Ovary (tissue), 9 donors: Measurements from ENCODE around the gene DECR2. TPM values are rescaled to one million over a fixed set of nuclear protein-coding genes. Genes with fewer than 3 reads are reported as not detected.

Source experiments
- DNase-seq, 5 donors: peaks; one replicate each; pipeline ENCODE4 v3.0.0-alpha.2; 2019 to 2020
- H3K27ac ChIP-seq, 2 donors: fragments of 200-600 bp; one replicate each; pipeline versions ENCODE4 v1.5.1 to v1.8.0; 2019 to 2022
- H3K27me3 ChIP-seq: fragments of 200-600 bp; one replicate; pipeline ENCODE4 v1.8.0; 2022
- H3K36me3 ChIP-seq: fragments of 200-600 bp; sonication (generic); one replicate; pipeline ENCODE4 v1.5.1; 2019
- H3K4me1 ChIP-seq: one replicate; pipeline ENCODE4 v1.8.1; 2013; ENCODE audit warnings: mild to moderate bottlenecking, moderate library complexity; ENCODE audit not compliant: insufficient read depth
- H3K4me3 ChIP-seq: fragments of 200-600 bp; sonication (generic); one replicate; pipeline ENCODE4 v1.5.1; 2017
- H3K9me3 ChIP-seq, 2 donors: fragments of 200-600 bp in 1 of 2; sonication (generic) in 1 of 2; one replicate each; pipeline versions ENCODE4 v1.5.1 to v1.8.1; 2013 to 2019; ENCODE audit warnings: mild to moderate bottlenecking in 1 of 2, moderate library complexity in 1 of 2
- CTCF ChIP-seq, 3 donors: fragments of 450-650 bp in 2 of 3; fragments of 200-600 bp in 1 of 3; IDR thresholded peaks; one replicate each; pipeline versions ENCODE4 v1.5.1 to v1.8.0; 2016 to 2022; ENCODE audit warnings: antibody characterized with exemption in 3 of 3, mild to moderate bottlenecking in 1 of 3
- EP300 ChIP-seq: sonication (generic); formaldehyde crosslinking; IDR thresholded peaks from one replicate; pipeline ENCODE4 v1.6.1; 2017; ENCODE audit warnings: antibody characterized with exemption
- POLR2A ChIP-seq: fragments of 450-650 bp; IDR thresholded peaks from one replicate; pipeline ENCODE4 v1.6.1; 2017; ENCODE audit warnings: antibody characterized with exemption, mild to moderate bottlenecking, moderate library complexity
- WGBS, 3 donors: extraction: QIAGEN DNeasy Blood & Tissue Kit in 1 of 3; methylation state at CpG; one replicate each; pipeline versions ENCODE4 v1.1.5 to v1.1.7; 2013 to 2017; 5-methylcytosine and 5-hydroxymethylcytosine counted together
- intact Hi-C, 4 donors: fragments of 100-400 bp; cut with DNase I; formaldehyde crosslinking; loops; one replicate each; pipeline versions ENCODE4 v1.11.0 to v1.15.1; 2022 to 2023
- polyA plus RNA-seq, 2 donors: library from polyadenylated mRNA; stranded (reverse); fragments of 200-250 nt in 1 of 2; fragments of 350-450 nt in 1 of 2; fragmentation: Illumina TruSeq in 1 of 2; extraction: RNeasy Lipid Tissue Mini Kit (QIAGEN cat#74804) in 1 of 2; gene quantifications; one replicate each; pipeline ENCODE4 v1.2.3, GENCODE V29; 2013 to 2014
- total RNA-seq, 7 donors: library from RNA; depleted of rRNA in 2 of 7; stranded (reverse); fragments of >200 nt in 2 of 7; fragmentation: NEBNext Ultra II Directional in 3 of 7; extraction: Animal tissue kit (Norgen Biotek cat#: 25700) in 3 of 7; gene quantifications; one replicate each; pipeline versions ENCODE4 v1.1.0 to v1.2.4, GENCODE V29; 2016 to 2023
- donor health status: DM: no; HTN: no; CAD: no; lungs with moderate emphysema.
- donor health status: DM: no; HTN: no; CAD: no.
- donor health status: Bipolar disorder and iron deficiency.
- donor health status: DM: yes; HTN: yes; CAD: no.
- donor health status: DM: no; HTN: no; CAD: no.
- donor health status: DM: yes; HTN: yes; CAD: no.

The DECR2 gene
- total and polyA plus RNA-seq, 9 donors = 2.1 to 23.7 (median 14.8) TPM

GRCh38 chr16:404971-405486 lies 3.3 kb downstream of the DECR2 start:
- H3K27ac ChIP-seq = no peak overlapping the region
- no peaks in the 10 kb centered on the region for H3K9me3 ChIP-seq
- 90 to 92% (median 91%) methylated on average over 12 of the region's 12 CpGs for WGBS, 3 donors
- no peak overlapping the region for H3K4me3 ChIP-seq
- intact Hi-C loops = no loop called here
- no peaks in the 10 kb centered on the region for H3K36me3 ChIP-seq
- no peaks in the 10 kb centered on the region for H3K27me3 ChIP-seq
- peaks cover 3% of the 10 kb centered on the region for H3K4me1 ChIP-seq
- TF ChIP-seq EP300 = no peak
- DNase-seq = no peak

- H3K4me1 ChIP-seq = peaks cover under 1% of the 10 kb centered on the region
- 74 to 84% (median 83%) methylated on average over 26 to 27 of the region's 27 CpGs for WGBS, 3 donors
- no peaks in the 10 kb centered on the region for H3K9me3 ChIP-seq
- H3K4me3 ChIP-seq = no peak overlapping the region
- intact Hi-C loops = no loop called here
- no peak overlapping the region for H3K27ac ChIP-seq
- no peak for DNase-seq
- no peaks in the 10 kb centered on the region for H3K36me3 ChIP-seq
- no peak for TF ChIP-seq EP300
- TF ChIP-seq POLR2A = no peak
- TF ChIP-seq CTCF (IDR thresholded peaks at IDR 0.05) = no peak
- H3K27me3 ChIP-seq = no peaks in the 10 kb centered on the region
Measured at GRCh38 chr16:405548-406506, 4.1 kb downstream of the DECR2 start.

- DNase-seq = no peak
Measured at GRCh38 chr16:407253-407652, 5.6 kb downstream of the DECR2 start.

GRCh38 chr16:410516-411178 lies 9.0 kb downstream of the DECR2 start:
- DNase-seq = no peak
- TF ChIP-seq CTCF (IDR thresholded peaks at IDR 0.05) (no peak), EP300 (no peak), POLR2A (no peak)
- Histone ChIP-seq H3K9me3 (no peaks in the 10 kb centered on the region), H3K4me1 (no peaks in the 10 kb centered on the region), H3K27me3 (no peaks in the 10 kb centered on the region), H3K36me3 (no peaks in the 10 kb centered on the region), H3K27ac (no peak overlapping the region), H3K4me3 (no peak overlapping the region)
- intact Hi-C loops = no loop called here
- WGBS, 3 donors = 75 to 82% (median 81%) methylated on average over 28 to 36 of the region's 36 CpGs

More at GRCh38 chr16:407253-407652, 5.6 kb downstream of the DECR2 start:
- intact Hi-C loops = no loop called here
- Histone ChIP-seq H3K27me3 (no peaks in the 10 kb centered on the region), H3K36me3 (no peaks in the 10 kb centered on the region), H3K4me3 (no peak overlapping the region), H3K4me1 (no peaks in the 10 kb centered on the region), H3K27ac (no peak overlapping the region), H3K9me3 (no peaks in the 10 kb centered on the region)
- 86 to 93% (median 88%) methylated on average over 16 of the region's 16 CpGs for WGBS, 3 donors
- no peak for TF ChIP-seq CTCF (IDR thresholded peaks at IDR 0.05)
- no peak for TF ChIP-seq POLR2A
- TF ChIP-seq EP300 = no peak
